ENCODE results near the gene PSG2.
"Not testable (repeated sequence)": the region's sequence is repeated elsewhere in the genome, so short reads cannot be mapped to it uniquely, and the experiment has no call there.

Gene PSG2

DNA sequence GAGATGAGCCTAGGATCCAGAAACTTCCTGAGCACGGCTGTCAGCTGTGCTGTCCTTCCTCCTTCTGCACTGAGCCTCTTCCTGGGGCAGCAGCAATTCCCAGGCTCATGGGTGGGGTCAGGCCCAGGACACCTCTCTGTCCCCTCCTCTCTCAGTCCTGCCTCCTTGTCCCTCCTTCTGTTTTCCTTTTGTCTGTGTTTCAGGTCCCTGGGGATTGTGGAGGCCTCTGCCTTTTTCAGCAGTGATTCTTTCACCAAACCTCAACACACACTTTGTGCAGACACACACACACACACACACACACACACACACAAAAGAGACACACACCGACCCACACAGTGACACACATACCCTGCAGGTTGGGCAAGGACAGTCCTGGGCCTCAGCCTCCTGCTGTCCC is at the start of gene PSG2:
Gene PSG2 (minus strand): TSS at position 101 of the 400 bp plus-strand sequence. CDS start 132 bp downstream, outside the sequence.
- DNase-seq (ENCODE audit: low read depth in 2 of 2): not testable (repeated sequence)

- not testable (repeated sequence) for DNase-seq (ENCODE audit: low read depth in 2 of 2)
These were observed 48.9 kb upstream of the PSG2 start for GRCh38 chr19:43131281-43131842.

GRCh38 chr19:43129197-43129596 is 46.7 kb upstream of the PSG2 start:
- DNase-seq (ENCODE audit: low read depth in 2 of 2): not testable (repeated sequence)

- DNase-seq (ENCODE audit: low read depth in 2 of 2): not testable (repeated sequence)
These were observed 44.8 kb upstream of the PSG2 start for GRCh38 chr19:43127336-43127735.

DNA sequence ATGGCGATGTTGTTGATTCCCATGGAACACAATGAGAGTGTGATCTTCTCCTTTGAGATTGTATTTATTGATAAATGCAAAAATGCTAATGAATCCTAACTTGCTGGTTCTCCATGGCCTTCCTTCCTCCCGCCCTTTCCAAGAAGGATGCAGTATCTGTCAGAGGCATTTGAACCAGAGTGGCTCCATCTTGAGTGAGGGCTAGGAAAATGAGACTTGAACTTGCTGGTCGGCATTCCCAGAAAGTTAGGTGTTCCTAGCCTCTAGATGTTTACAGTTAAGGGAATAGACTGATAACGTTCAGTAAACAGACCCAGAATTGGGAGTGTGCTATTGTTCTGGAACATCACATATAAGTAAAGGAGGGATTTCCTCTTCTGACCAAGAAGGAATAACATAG is 44.2 kb upstream of the PSG2 start:
- DNase-seq (ENCODE audit: low read depth in 2 of 2): no peak

GRCh38 chr19:43124360-43124759 is 41.9 kb upstream of the PSG2 start:
- no peak for DNase-seq (ENCODE audit: low read depth in 2 of 2)

GRCh38 chr19:43120433-43121026 is 38.0 kb upstream of the PSG2 start:
- not testable (repeated sequence) for DNase-seq (ENCODE audit: low read depth in 2 of 2)

DNA sequence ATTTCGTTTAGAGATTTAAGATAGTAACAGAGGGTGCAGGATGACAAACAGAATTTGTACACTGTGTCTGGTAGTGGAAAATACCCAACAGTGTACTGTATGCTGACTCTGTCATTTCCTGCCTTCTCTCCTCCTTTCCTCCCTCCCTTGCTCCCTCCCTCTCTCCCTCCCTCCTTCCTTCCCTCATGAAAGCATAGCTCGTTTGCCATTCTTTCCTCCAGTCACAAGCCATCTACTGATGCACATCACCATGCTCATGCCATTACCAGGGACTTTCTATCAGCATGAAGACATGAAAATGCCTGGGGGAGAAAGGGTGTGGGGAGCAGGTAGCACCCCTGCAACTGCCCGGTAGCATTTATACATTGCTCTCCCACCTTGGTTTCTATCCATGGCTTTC is 37.0 kb upstream of the PSG2 start:
- DNase-seq (ENCODE audit: low read depth in 2 of 2): not testable (repeated sequence)

- DNase-seq (ENCODE audit: low read depth in 2 of 2): not testable (repeated sequence)
These were observed 33.9 kb upstream of the PSG2 start for GRCh38 chr19:43116421-43116820.

- DNase-seq (ENCODE audit: low read depth in 2 of 2): not testable (repeated sequence)
These were observed 33.0 kb upstream of the PSG2 start for GRCh38 chr19:43115548-43115947.

GRCh38 chr19:43115064-43115463 is 32.6 kb upstream of the PSG2 start:
- DNase-seq (ENCODE audit: low read depth in 2 of 2): not testable (repeated sequence)

- not testable (repeated sequence) for DNase-seq (ENCODE audit: low read depth in 2 of 2)
These were observed 32.1 kb upstream of the PSG2 start for GRCh38 chr19:43114626-43115025.

- not testable (repeated sequence) for DNase-seq (ENCODE audit: low read depth in 2 of 2)
These were observed 24.9 kb upstream of the PSG2 start for GRCh38 chr19:43107401-43107800.

- no peak for DNase-seq (ENCODE audit: low read depth in 2 of 2)
These were observed 23.0 kb upstream of the PSG2 start for GRCh38 chr19:43105496-43105895.

DNA sequence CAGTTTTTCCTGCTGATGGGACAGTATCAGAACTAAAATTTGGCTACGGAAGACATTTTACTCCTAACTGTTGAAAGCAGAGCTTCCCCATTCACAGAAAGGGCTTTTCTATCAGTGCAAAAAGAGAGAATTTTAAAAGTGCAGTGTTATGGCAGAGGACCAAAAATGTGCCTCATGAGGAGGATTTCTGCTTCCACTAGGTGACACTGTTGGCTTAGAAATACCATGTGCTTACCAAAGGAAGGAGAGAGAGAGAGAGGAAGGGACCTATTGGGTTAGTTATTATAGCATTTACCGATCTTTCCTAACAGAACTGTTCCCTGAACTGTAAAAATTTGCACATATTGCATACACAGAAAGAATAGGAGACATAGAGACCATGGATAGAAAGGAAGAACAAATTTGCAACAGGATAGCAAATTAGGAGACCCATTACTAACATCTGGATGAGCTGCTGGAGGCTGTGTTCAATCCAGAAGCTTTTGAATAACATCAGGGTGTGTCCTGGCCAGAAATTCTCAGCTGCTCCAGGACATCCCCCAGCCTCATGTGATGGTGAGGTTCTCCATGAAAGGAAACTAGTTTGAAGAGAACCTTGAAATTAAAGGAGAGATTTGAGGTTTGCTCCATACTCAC is 21.8 kb upstream of the PSG2 start:
- not testable (repeated sequence) for DNase-seq (ENCODE audit: low read depth in 2 of 2)

GRCh38 chr19:43101950-43102349 is 19.4 kb upstream of the PSG2 start:
- DNase-seq (ENCODE audit: low read depth in 2 of 2): no peak

GRCh38 chr19:43098416-43098815 is 15.9 kb upstream of the PSG2 start:
- DNase-seq (ENCODE audit: low read depth in 2 of 2): not testable (repeated sequence)

DNA sequence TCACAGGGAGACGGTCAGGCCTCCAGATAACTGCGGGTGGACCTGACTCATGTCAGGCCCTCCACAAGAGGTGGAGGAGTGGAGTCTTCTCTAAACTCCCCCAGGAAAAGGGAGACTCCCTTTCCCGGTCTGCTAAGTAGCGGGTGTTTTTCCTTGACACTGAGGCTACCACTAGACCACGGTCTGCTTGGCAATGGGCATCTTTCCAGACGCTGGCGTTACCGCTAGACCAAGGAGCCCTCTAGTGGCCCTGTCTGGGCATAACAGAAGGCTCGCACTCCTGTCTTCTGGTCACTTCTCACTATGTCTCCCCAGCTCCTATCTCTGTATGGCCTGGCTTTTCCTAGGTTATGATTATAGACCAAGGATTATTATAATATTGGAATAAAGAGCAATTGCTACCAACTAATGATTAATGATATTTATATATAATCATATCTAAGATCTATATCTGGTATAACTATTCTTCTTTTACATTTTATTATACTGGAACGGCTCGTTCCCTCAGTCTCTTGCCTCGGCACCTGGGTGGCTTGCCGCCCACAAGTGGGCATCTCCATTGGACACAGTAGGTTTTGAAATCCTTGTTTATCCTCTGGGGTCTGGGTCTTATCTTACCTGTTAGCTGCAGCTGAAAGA is 5.3 kb upstream of the PSG2 start:
- DNase-seq (ENCODE audit: low read depth in 2 of 2): peak; percentile 6 to 21

GRCh38 chr19:43085796-43086530 is 3.5 kb upstream of the PSG2 start:
- DNase-seq (ENCODE audit: low read depth in 2 of 2): not testable (repeated sequence)

GRCh38 chr19:43084196-43084832 is 1.8 kb upstream of the PSG2 start:
- DNase-seq (ENCODE audit: low read depth in 2 of 2): peak; percentile 7 to 24

- DNase-seq (ENCODE audit: low read depth in 2 of 2): not testable (repeated sequence)
These were observed 1.2 kb upstream of the PSG2 start for GRCh38 chr19:43083721-43084120.

All from stimulated activated CD4-positive, alpha-beta T cell treated with anti-CD3 and anti-CD28 coated beads, Interleukin-4, amount 100 ng/mL, for 48 hours (primary cell).